Neuronal stem cell (in vitro differentiated cells): Measurements from ENCODE around the gene FKBP4.

Experiments used
- DNase-seq: peaks from one replicate; pipeline ENCODE4 v3.0.0-alpha.2; 2013; ENCODE audit warnings: low spot score
- H2AFZ ChIP-seq: one replicate; pipeline ENCODE4 v1.6.1; 2013; ENCODE audit warnings: mild to moderate bottlenecking, low read length, inconsistent platforms
- H2AK5ac ChIP-seq: 2 replicates; pipeline ENCODE4 v1.6.1; 2013; ENCODE audit warnings: low read depth, mild to moderate bottlenecking, inconsistent platforms, low read length, moderate library complexity, mixed read lengths
- H2BK120ac ChIP-seq: 2 replicates; pipeline ENCODE4 v1.6.1; 2013; ENCODE audit warnings: low read depth, mild to moderate bottlenecking, inconsistent platforms, low read length, moderate library complexity, mixed read lengths
- H2BK12ac ChIP-seq: one replicate; pipeline ENCODE4 v1.6.1; 2013; ENCODE audit warnings: low read length, inconsistent platforms
- H2BK15ac ChIP-seq: 2 replicates; pipeline ENCODE4 v1.6.1; 2013; ENCODE audit warnings: mild to moderate bottlenecking, low read length, inconsistent platforms, mixed read lengths
- H2BK5ac ChIP-seq: one replicate; pipeline ENCODE4 v1.6.1; 2013; ENCODE audit warnings: inconsistent platforms, mild to moderate bottlenecking, low read length, moderate library complexity
- H3K14ac ChIP-seq: one replicate; pipeline ENCODE4 v1.6.1; 2013; ENCODE audit warnings: low read length, inconsistent platforms
- H3K18ac ChIP-seq: 2 replicates; pipeline ENCODE4 v1.6.1; 2013; ENCODE audit warnings: low read length, inconsistent platforms
- H3K23ac ChIP-seq: 2 replicates; pipeline ENCODE4 v1.6.1; 2013; ENCODE audit warnings: low read depth, mild to moderate bottlenecking, mixed read lengths, low read length, inconsistent platforms; ENCODE audit not compliant: poor library complexity
- H3K27ac ChIP-seq: replicated peaks from 3 replicates; pipeline ENCODE4 v1.5.1; 2013; ENCODE audit warnings: low read length, inconsistent platforms
- H3K27me3 ChIP-seq, 3 experiments: 2 replicates each; pipeline ENCODE4 v1.6.1; 2013; ENCODE audit warnings: low read length in 3 of 3, mild to moderate bottlenecking in 2 of 3, inconsistent platforms in 1 of 3, low read depth in 1 of 3, mixed read lengths in 1 of 3, moderate library complexity in 1 of 3; ENCODE audit not compliant: control insufficient read depth in 3 of 3, insufficient read depth in 3 of 3
- H3K36me3 ChIP-seq, 2 donors: replicated peaks in 1 of 2; 2 replicates each; pipeline ENCODE4 v1.6.1; 2013; ENCODE audit warnings: low read length in 2 of 2; ENCODE audit not compliant: control insufficient read depth in 2 of 2, insufficient read depth in 2 of 2
- H3K4ac ChIP-seq: 2 replicates; pipeline ENCODE4 v1.6.1; 2013; ENCODE audit warnings: inconsistent platforms, mild to moderate bottlenecking, low read length, moderate library complexity
- H3K4me1 ChIP-seq, 2 donors: 1 replicate in 1 of 2; 2 replicates in 1 of 2; pipeline ENCODE4 v1.6.1; 2013; ENCODE audit warnings: low read length in 2 of 2, low read depth in 1 of 2; ENCODE audit not compliant: control insufficient read depth in 2 of 2, insufficient read depth in 1 of 2
- H3K4me2 ChIP-seq: one replicate; pipeline ENCODE4 v1.6.1; 2013; ENCODE audit warnings: mild to moderate bottlenecking, low read length, inconsistent platforms; ENCODE audit not compliant: insufficient read depth, poor library complexity, severe bottlenecking
- H3K4me3 ChIP-seq, 2 donors: 2 replicates each; pipeline ENCODE4 v1.5.1; 2013; ENCODE audit warnings: low read length in 2 of 2, mild to moderate bottlenecking in 2 of 2, inconsistent platforms in 1 of 2, moderate library complexity in 1 of 2
- H3K79me1 ChIP-seq: one replicate; pipeline ENCODE4 v1.6.1; 2013; ENCODE audit warnings: low read depth, mild to moderate bottlenecking, inconsistent platforms, low read length, moderate library complexity
- H3K9ac ChIP-seq: one replicate; pipeline ENCODE4 v1.6.1; 2013; ENCODE audit warnings: mild to moderate bottlenecking, low read depth, low read length, inconsistent platforms; ENCODE audit not compliant: poor library complexity
- H3K9me3 ChIP-seq, 2 donors: replicated peaks in 1 of 2; 2 replicates each; pipeline versions ENCODE3 to v1.6.1; 2013; ENCODE audit warnings: low read length in 2 of 2, mild to moderate bottlenecking in 2 of 2, inconsistent platforms in 1 of 2, low read depth in 1 of 2, mixed read lengths in 1 of 2, moderate library complexity in 1 of 2; ENCODE audit not compliant: control insufficient read depth in 2 of 2, insufficient read depth in 1 of 2
- H4K8ac ChIP-seq: one replicate; pipeline ENCODE4 v1.6.1; 2013; ENCODE audit warnings: low read depth, mild to moderate bottlenecking, inconsistent platforms, low read length, moderate library complexity
- H4K91ac ChIP-seq: one replicate; pipeline ENCODE4 v1.6.1; 2013; ENCODE audit warnings: low read length, low read depth, mild to moderate bottlenecking, inconsistent platforms; ENCODE audit not compliant: poor library complexity
- WGBS, 2 donors: extraction: QIAGEN DNeasy Blood & Tissue Kit; methylation state at CpG; one replicate each; pipeline ENCODE4 v1.1.7; 2013; ENCODE audit warnings: missing lambda C conversion rate in 2 of 2, mixed read lengths in 1 of 2; ENCODE audit not compliant: insufficient read length in 2 of 2, insufficient replicate concordance in 1 of 2; ENCODE audit errors: extremely low coverage in 2 of 2; 5-methylcytosine and 5-hydroxymethylcytosine counted together

The FKBP4 gene

DNA sequence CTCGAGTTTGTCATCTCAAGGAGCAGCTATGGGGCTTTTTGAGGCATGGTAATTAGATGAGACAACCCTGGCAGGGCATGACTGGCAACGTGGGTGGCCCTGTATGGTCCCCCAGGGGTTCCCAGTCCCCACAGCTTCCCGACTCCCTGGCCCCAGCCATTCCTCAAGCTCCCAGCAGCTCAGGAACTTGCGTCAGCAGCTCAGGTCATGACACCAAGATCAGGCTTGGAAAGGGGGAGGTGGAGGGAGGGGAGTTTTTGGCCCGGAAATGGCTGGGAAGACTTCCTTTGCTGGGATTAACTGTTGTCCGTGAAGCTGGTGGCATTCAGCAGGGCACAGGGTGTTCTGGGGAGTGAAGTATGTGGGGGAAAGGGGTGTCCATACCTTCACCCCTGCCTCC lies 50.5 kb downstream of the FKBP4 start:
- no peak overlapping the region for H3K9ac ChIP-seq
- H4K91ac ChIP-seq, result no peak overlapping the region
- no CpG with 5 or more reads among the region's 6 CpGs for WGBS, 2 donors
- H3K36me3 ChIP-seq, result no peaks in the 10 kb centered on the region
- no peak overlapping the region for H3K4me2 ChIP-seq
- H2AFZ ChIP-seq, result peak overlapping the region; percentile 81
- H2BK12ac ChIP-seq, result peak overlapping the region; percentile 69
- no peak overlapping the region for H3K23ac ChIP-seq
- no peak overlapping the region for H3K4ac ChIP-seq
- H3K27ac ChIP-seq, result no peak overlapping the region
- H2BK120ac ChIP-seq, result no peak overlapping the region
- no peaks in the 10 kb centered on the region for H3K27me3 ChIP-seq
- H3K18ac ChIP-seq, result peak overlapping the region; percentile 5
- no peak overlapping the region for H4K8ac ChIP-seq
- peak overlapping the region; percentile 17 for H2AK5ac ChIP-seq
- no peaks in the 10 kb centered on the region for H3K9me3 ChIP-seq
- DNase-seq, result no peak
- no peak overlapping the region for H2BK5ac ChIP-seq
- no peak overlapping the region for H3K14ac ChIP-seq
- H3K79me1 ChIP-seq, result no peaks in the 10 kb centered on the region
- H2BK15ac ChIP-seq, result no peak overlapping the region
- H3K4me1 ChIP-seq, result peaks cover 32 to 33% of the 10 kb centered on the region in 2 donors
- no peak overlapping the region for H3K4me3 ChIP-seq

DNA sequence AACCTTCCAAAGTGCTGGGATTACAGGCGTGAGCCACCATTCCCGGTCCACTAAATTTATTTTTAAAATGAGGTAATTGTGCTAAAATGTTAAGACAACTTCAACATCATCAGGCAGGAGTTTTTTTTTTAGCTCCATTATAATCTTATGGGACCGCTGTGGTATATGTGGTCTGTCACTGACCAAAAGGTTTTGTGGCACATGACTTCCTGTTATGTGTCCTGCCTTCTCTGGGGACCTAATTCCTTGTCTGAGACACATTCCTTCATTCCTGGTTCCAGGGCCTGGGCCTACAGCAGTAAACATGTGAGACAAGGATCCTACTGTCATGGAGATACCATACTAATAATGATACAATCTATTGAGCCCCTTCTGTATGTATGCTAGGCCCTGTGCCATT lies 57.2 kb downstream of the FKBP4 start:
- Histone ChIP-seq H3K9me3 (no peaks in the 10 kb centered on the region), H3K27me3 (no peaks in the 10 kb centered on the region), H3K4me1 (peaks cover 22 to 23% of the 10 kb centered on the region in 2 donors), H2BK12ac (no peak overlapping the region), H2AK5ac (no peak overlapping the region), H3K4me2 (no peak overlapping the region), H3K4ac (no peak overlapping the region), H3K9ac (no peak overlapping the region), H3K36me3 (no peaks in the 10 kb centered on the region), H3K27ac (no peak overlapping the region), H3K23ac (no peak overlapping the region), H4K8ac (no peak overlapping the region), H3K18ac (no peak overlapping the region), H2BK5ac (no peak overlapping the region), H3K4me3 (no peak overlapping the region), H3K14ac (no peak overlapping the region), H2BK120ac (no peak overlapping the region), H3K79me1 (no peaks in the 10 kb centered on the region), H2BK15ac (no peak overlapping the region), H4K91ac (no peak overlapping the region), H2AFZ (no peak overlapping the region)
- WGBS, 2 donors, result no CpG with 5 or more reads among the region's 3 CpGs
- no peak for DNase-seq

DNA sequence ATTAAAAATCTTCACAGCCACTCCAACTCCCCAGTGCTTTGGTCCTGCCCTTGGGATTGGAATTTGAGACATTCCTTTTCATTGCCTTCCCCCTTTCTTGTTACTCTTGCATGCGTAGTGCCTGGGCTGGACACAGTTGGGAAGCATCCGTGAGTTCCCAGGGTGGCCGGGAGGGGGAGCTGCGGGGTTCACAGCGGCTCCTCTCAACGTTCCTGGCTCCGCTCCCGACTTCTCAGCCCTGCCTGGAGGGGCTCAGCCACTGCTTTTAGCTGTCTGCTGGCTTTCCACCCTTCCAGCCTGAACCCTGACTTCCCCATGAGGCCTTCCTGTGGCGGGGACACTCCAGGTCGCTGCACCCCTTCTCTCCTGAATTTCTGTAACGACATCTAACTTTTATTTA lies 58.9 kb downstream of the FKBP4 start:
- no peak overlapping the region for H2BK12ac ChIP-seq
- H3K36me3 ChIP-seq, result peaks cover 4 to 16% of the 10 kb centered on the region in 2 donors
- no peak overlapping the region for H3K14ac ChIP-seq
- H2BK5ac ChIP-seq, result no peak overlapping the region
- no peaks in the 10 kb centered on the region for H3K9me3 ChIP-seq
- no peaks in the 10 kb centered on the region for H3K79me1 ChIP-seq
- no peaks in the 10 kb centered on the region for H3K27me3 ChIP-seq
- DNase-seq, result peak; percentile 80
- H3K23ac ChIP-seq, result no peak overlapping the region
- no peak overlapping the region for H3K9ac ChIP-seq
- peaks cover 20% of the 10 kb centered on the region in 2 donors for H3K4me1 ChIP-seq
- H3K4ac ChIP-seq, result no peak overlapping the region
- H2BK15ac ChIP-seq, result no peak overlapping the region
- peak overlapping the region; percentile 57 for H2AFZ ChIP-seq
- no peak overlapping the region for H3K4me2 ChIP-seq
- no peak overlapping the region for H3K18ac ChIP-seq
- no CpG with 5 or more reads among the region's 11 CpGs for WGBS, 2 donors
- H4K91ac ChIP-seq, result no peak overlapping the region
- no peak overlapping the region for H3K27ac ChIP-seq
- H2BK120ac ChIP-seq, result no peak overlapping the region
- H2AK5ac ChIP-seq, result no peak overlapping the region
- no peak overlapping the region for H4K8ac ChIP-seq
- no peak overlapping the region for H3K4me3 ChIP-seq
